ENCODE data around the gene TAMALIN.

- TF ChIP-seq POLR2AphosphoS5 (IDR thresholded peaks at IDR 0.05; ENCODE audit: low read depth, low read length) (no peak), POLR2A (IDR thresholded peaks at IDR 0.05; ENCODE audit: low read depth, low read length) (no peak)
Observed at GRCh38 chr12:51973560-51973959, 33.2 kb upstream of the TAMALIN start.

Data from GM12891 (cell line).